ENCODE data around the gene SLC26A1. TPM values are rescaled to one million over a fixed set of nuclear protein-coding genes. Genes with fewer than 3 reads are reported as not detected.

SLC26A1 gene
- total RNA-seq, 2 experiments from 2014 or later, result 0.25 to 0.65 TPM

DNA sequence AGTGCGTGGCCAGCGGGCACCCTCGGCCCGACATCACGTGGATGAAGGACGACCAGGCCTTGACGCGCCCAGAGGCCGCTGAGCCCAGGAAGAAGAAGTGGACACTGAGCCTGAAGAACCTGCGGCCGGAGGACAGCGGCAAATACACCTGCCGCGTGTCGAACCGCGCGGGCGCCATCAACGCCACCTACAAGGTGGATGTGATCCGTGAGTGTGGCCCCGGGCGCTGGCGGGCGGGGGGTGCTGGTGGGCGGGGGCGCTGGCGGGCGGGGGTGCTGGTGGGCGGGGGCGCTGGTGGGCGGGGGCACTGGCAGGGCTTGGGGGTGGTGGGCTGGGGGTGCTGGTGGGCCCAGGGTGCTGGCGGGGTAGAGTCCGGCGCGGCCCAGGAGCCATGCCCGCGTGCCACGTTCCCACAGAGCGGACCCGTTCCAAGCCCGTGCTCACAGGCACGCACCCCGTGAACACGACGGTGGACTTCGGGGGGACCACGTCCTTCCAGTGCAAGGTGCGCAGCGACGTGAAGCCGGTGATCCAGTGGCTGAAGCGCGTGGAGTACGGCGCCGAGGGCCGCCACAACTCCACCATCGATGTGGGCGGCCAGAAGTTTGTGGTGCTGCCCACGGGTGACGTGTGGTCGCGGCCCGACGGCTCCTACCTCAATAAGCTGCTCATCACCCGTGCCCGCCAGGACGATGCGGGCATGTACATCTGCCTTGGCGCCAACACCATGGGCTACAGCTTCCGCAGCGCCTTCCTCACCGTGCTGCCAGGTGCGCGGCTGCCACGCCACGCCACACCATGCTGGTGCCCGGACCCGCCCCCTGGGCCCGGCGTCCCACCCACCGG, 30.9 kb upstream of the SLC26A1 start:
- Mint-ChIP-seq H3K36me3 (peaks cover 4% of the 10 kb centered on the region), H3K27me3 (no peaks in the 10 kb centered on the region), H3K27ac (no peak overlapping the region), H3K9me3 (no peaks in the 10 kb centered on the region), H3K4me1 (peaks cover 2% of the 10 kb centered on the region), H3K4me3 (no peak overlapping the region)
- POLR2A ChIA-PET, result no interaction called here
- DNase-seq (no peak), ATAC-seq (ENCODE audit: low read depth) (no peak)

DNA sequence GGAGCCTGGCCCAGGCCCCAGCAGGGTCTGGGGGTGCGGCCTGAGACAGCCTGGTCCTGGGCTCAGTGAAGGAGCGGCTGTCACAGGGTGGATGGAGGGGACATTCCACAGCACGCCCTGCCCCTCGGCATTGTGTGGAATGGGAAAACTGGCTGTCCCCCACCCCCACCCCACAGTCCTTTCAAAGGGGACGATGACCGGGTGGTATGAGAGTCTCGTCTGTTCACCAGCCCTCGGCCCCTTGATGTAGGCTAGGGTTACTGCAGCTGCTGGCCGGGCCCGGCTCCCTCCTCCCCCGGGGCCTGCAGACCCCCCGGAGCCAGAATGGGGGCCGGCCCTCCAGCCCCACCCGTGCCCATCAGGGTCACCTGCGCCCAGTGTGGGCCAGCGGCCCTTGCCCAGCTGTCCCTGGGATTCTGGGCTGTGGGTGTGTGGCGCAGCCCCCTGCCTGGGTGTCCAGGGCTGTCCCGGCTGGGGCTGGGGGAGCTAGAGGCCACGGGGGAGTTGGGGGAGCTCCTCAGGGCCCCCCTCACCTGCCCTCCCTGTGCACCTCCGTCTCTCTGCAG, 30.0 kb upstream of the SLC26A1 start:
- Mint-ChIP-seq H3K4me3 (no peak overlapping the region), H3K27me3 (no peaks in the 10 kb centered on the region), H3K9me3 (no peaks in the 10 kb centered on the region), H3K4me1 (peaks cover 2% of the 10 kb centered on the region), H3K27ac (no peak overlapping the region), H3K36me3 (peaks cover 4% of the 10 kb centered on the region)
- POLR2A ChIA-PET, result no interaction called here
- DNase-seq (no peak), ATAC-seq (ENCODE audit: low read depth) (no peak)

GRCh38 chr4:1022739-1023066, 29.5 kb upstream of the SLC26A1 start:
- H3K4me3 Mint-ChIP-seq, result no peak overlapping the region
- no peaks in the 10 kb centered on the region for H3K9me3 Mint-ChIP-seq
- H3K4me1 Mint-ChIP-seq, result peaks cover 2% of the 10 kb centered on the region
- H3K27me3 Mint-ChIP-seq, result no peaks in the 10 kb centered on the region
- POLR2A ChIA-PET, result no interaction called here
- no peak overlapping the region for H3K27ac Mint-ChIP-seq
- DNase-seq, result no peak
- H3K36me3 Mint-ChIP-seq, result peaks cover 4% of the 10 kb centered on the region
- no peak for ATAC-seq (ENCODE audit: low read depth)

DNA sequence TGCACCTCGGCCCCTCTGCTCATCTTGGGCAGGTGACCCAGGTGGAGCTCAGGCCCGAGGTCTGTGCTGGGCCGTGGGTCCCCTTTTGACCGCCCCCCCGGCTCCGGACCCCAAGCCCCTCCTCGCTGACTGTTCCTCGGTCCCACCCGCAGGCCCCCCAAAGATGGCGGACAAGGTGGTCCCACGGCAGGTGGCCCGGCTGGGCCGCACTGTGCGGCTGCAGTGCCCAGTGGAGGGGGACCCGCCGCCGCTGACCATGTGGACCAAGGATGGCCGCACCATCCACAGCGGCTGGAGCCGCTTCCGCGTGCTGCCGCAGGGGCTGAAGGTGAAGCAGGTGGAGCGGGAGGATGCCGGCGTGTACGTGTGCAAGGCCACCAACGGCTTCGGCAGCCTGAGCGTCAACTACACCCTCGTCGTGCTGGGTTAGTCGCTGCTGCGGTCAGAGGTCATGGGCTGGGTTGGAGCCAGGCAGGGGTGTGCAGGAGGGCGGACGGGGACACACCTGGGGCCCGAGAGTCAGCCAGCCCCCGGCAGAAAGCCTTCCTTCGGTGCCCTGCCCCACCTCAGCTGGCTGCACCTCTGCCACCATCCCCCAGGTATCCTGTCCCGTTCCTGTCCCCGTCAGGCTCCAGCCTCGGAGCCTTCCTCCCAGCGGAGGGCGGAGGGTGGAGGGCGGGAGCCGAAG, 29.0 kb upstream of the SLC26A1 start:
- ATAC-seq (ENCODE audit: low read depth) (no peak), DNase-seq (no peak)
- no peak overlapping the region for H3K27ac Mint-ChIP-seq
- POLR2A ChIA-PET, result interaction anchor here (0.6 kb wide), 1 partner anchor 645 kb away, joined by 5 read pairs; no protein-coding TSS in a partner anchor
- H3K36me3 Mint-ChIP-seq, result peaks cover 4% of the 10 kb centered on the region
- no peaks in the 10 kb centered on the region for H3K27me3 Mint-ChIP-seq
- no peak overlapping the region for H3K4me3 Mint-ChIP-seq
- H3K4me1 Mint-ChIP-seq, result peaks cover 2% of the 10 kb centered on the region
- H3K9me3 Mint-ChIP-seq, result no peaks in the 10 kb centered on the region

GRCh38 chr4:1021386-1022050, 28.3 kb upstream of the SLC26A1 start:
- peaks cover 2% of the 10 kb centered on the region for H3K4me1 Mint-ChIP-seq
- DNase-seq (no peak), ATAC-seq (ENCODE audit: low read depth) (no peak)
- H3K4me3 Mint-ChIP-seq, result no peak overlapping the region
- POLR2A ChIA-PET, result interaction anchor here (0.6 kb wide), 1 partner anchor 646 kb away, joined by 5 read pairs; no protein-coding TSS in a partner anchor
- no peak overlapping the region for H3K27ac Mint-ChIP-seq
- H3K27me3 Mint-ChIP-seq, result no peaks in the 10 kb centered on the region
- H3K36me3 Mint-ChIP-seq, result peaks cover 4% of the 10 kb centered on the region
- no peaks in the 10 kb centered on the region for H3K9me3 Mint-ChIP-seq

DNA sequence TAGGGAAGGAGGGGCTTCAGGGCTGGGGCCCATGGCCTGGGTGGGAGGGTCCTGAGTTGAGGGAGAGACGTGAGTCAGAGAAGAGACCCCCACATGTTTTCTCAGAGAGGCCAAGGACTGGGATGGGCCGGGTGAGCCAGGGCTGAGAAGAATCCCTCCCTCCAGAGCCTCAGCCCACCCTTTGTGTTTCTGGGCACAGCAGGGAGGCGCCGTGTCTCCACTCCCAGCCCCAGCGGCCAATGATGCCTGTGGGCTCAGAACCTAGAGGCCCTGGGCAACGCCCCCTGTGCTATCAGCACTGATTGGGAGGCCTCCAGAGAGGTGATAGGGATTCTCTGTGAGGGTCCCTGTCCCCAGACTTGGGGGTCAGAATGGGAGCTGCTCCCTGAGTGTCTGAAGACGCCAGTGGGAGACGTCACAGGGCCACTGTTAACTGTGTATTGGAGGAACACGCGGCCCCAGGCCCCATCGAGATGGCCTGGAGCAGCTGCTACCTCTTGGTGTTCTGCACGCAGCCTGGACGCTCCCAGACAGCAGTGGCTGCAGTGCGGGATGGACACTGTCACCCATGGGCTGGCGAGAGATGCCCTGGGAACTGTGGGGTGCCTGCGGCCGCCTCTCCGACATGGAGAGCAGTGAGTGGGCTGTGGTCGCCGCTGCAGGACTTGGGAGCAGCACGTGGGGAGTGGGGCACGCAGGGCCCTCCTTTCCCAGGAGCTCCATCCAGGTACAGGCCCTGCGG, 26.7 kb upstream of the SLC26A1 start:
- Mint-ChIP-seq H3K4me3 (no peak overlapping the region), H3K27ac (no peak overlapping the region), H3K9me3 (no peaks in the 10 kb centered on the region), H3K36me3 (no peaks in the 10 kb centered on the region), H3K4me1 (no peaks in the 10 kb centered on the region), H3K27me3 (no peaks in the 10 kb centered on the region)
- no peak for DNase-seq
- no peak for ATAC-seq (ENCODE audit: low read depth)
- POLR2A ChIA-PET, result no interaction called here

DNA sequence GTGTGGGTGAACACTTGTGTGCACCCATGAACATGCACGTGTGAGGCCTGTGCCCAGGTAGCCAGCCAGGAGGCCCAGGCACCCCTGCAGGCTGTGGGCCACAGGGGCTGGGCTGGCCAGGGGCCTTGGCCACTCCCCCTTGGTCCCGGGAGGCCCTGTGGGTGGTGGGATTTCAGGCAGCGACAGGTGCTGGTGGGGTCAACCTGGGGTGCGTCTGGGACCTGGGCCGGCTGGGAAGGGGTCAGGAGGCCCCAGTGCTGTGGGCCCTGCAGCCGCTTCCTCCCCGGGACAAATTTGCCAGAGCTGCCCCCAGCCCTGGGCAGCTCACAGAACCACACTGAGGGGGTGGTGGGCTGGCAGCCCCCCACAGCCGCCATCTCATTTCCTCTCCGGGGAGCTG, 26.1 kb upstream of the SLC26A1 start:
- Mint-ChIP-seq H3K27ac (no peak overlapping the region), H3K27me3 (no peaks in the 10 kb centered on the region), H3K4me1 (no peaks in the 10 kb centered on the region), H3K36me3 (no peaks in the 10 kb centered on the region), H3K4me3 (no peak overlapping the region), H3K9me3 (no peaks in the 10 kb centered on the region)
- DNase-seq, result no peak
- POLR2A ChIA-PET, result no interaction called here
- ATAC-seq (ENCODE audit: low read depth), result no peak

DNA sequence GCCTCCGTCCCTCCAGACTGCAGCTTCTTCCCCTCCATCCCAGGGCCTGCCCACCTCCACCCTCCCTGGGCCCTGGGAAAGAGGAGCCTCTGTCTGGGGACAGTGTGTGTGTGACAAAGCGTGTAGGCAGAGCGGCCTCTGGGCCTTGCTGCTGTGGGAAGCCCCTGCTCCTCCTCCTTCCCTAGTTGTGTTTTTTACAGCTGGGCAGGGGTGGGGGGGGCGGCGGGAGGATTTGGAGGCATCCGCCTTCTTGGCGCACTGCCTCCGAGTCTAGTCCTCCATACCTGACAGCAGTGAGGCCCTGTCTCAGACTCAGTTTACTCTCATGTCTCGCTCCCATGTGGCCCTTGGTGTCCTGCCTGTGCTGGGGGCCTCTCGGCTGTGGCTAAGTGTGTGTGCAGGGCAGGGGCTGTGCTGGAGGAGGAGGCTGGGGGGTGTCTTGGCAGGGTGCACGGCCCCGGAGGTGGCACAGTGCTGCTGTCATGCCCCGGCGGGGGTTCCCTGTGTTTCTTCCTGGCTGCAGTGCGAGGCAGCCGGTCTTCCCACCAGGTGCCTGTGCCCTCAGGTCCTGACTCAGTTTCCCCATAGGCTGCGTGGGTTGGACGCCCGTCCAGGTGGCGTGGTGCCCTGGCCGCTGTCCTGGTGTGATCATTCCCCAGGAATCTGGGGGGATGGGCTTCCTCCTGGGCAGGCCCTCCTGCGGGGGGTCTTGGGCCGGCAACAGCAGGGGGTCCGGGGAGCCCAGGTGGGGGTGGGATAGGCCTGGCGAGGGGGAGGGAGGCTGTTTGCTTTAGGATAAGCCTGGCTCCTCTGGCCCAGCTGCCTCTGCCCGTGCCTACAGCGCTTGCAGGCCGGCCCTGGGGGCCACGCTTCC, 25.2 kb upstream of the SLC26A1 start:
- H3K4me3 Mint-ChIP-seq, result no peak overlapping the region
- POLR2A ChIA-PET, result interaction anchor here (0.5 kb wide), 1 partner anchor 327 kb away, joined by 3 read pairs; no protein-coding TSS in a partner anchor

DNA sequence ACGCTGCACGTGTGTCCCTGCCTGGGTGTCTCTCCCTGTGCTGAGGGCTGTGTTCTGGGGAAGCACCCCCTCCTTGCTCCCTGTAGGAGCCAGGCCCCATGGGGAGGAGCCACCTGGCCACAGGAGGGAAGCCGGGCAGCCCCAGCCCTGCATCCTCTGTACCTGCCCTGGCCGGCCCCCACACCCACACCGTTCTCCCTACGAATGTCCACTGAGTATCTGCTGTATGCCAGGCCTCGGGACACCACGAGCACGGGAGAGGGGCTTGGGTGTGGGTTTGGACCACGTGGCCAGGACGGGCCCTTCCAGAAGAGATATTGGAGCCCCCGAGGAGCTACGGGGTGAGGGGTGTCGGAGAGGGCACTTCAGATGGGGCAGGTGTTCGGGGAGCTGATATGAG, 24.5 kb upstream of the SLC26A1 start:
- no peak for DNase-seq

More for the DNA sequence above, 25.2 kb upstream of the SLC26A1 start:
- Mint-ChIP-seq H3K9me3 (no peaks in the 10 kb centered on the region), H3K27me3 (no peaks in the 10 kb centered on the region), H3K27ac (no peak overlapping the region), H3K36me3 (no peaks in the 10 kb centered on the region), H3K4me1 (peaks cover 5% of the 10 kb centered on the region)
- DNase-seq (no peak), ATAC-seq (ENCODE audit: low read depth) (no peak)

DNA sequence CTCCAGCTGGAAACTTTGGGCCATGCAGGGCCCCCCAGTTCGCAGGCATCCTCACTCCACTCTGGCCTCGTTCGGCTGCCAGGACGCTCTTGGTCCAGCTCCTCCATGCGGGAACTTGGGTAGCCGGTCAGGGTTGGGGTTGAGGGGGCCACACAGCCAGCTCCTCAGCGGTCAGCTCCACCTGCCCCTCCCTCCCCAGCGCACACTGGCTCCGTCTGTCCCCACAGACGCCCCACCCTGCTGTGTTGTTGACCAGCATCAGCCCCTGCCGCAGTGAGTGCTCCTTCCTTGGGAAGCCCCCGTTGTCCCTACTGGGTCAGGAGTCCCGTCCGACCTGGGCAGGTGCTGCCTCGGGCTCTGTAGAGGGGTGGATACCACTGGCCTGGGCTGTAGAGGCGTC, 24.0 kb upstream of the SLC26A1 start:
- ATAC-seq (ENCODE audit: low read depth), result no peak
- Mint-ChIP-seq H3K4me3 (no peak overlapping the region), H3K27me3 (no peaks in the 10 kb centered on the region), H3K36me3 (no peaks in the 10 kb centered on the region), H3K9me3 (no peaks in the 10 kb centered on the region), H3K27ac (no peak overlapping the region), H3K4me1 (peaks cover 5% of the 10 kb centered on the region)
- POLR2A ChIA-PET, result no interaction called here
- no peak for DNase-seq

More for the DNA sequence above, 24.5 kb upstream of the SLC26A1 start:
- no peaks in the 10 kb centered on the region for H3K9me3 Mint-ChIP-seq
- POLR2A ChIA-PET, result interaction anchor here (0.5 kb wide), 1 partner anchor 328 kb away, joined by 3 read pairs; no protein-coding TSS in a partner anchor
- no peak overlapping the region for H3K27ac Mint-ChIP-seq
- no peaks in the 10 kb centered on the region for H3K27me3 Mint-ChIP-seq
- no peak overlapping the region for H3K4me3 Mint-ChIP-seq
- ATAC-seq (ENCODE audit: low read depth), result no peak
- H3K4me1 Mint-ChIP-seq, result peaks cover 5% of the 10 kb centered on the region
- H3K36me3 Mint-ChIP-seq, result no peaks in the 10 kb centered on the region

DNA sequence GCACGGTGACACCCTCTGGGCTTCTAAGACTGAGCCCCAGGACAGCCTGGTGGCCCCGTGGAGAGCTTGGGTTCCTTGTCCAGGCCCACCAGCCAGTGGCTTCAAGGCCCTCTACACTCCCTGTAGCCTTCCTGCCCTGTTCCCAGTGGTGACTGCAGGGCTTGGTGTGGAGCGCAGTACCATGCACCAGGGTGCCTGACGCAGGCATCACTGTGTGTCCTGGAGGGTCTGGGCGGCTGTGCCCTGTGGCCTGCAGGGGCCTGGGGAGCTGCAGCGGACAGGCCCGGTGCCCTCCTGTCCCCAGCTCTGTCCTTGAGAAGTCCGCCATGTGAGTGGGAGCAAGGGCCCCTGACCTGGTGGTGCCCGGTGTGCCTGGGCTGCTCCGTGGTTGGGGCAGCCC, 22.5 kb upstream of the SLC26A1 start:
- H3K36me3 Mint-ChIP-seq, result no peaks in the 10 kb centered on the region
- DNase-seq, result no peak
- H3K4me3 Mint-ChIP-seq, result no peak overlapping the region
- ATAC-seq (ENCODE audit: low read depth), result no peak
- no peaks in the 10 kb centered on the region for H3K27me3 Mint-ChIP-seq
- H3K4me1 Mint-ChIP-seq, result peaks cover 5% of the 10 kb centered on the region
- no peaks in the 10 kb centered on the region for H3K9me3 Mint-ChIP-seq
- H3K27ac Mint-ChIP-seq, result no peak overlapping the region
- POLR2A ChIA-PET, result no interaction called here

DNA sequence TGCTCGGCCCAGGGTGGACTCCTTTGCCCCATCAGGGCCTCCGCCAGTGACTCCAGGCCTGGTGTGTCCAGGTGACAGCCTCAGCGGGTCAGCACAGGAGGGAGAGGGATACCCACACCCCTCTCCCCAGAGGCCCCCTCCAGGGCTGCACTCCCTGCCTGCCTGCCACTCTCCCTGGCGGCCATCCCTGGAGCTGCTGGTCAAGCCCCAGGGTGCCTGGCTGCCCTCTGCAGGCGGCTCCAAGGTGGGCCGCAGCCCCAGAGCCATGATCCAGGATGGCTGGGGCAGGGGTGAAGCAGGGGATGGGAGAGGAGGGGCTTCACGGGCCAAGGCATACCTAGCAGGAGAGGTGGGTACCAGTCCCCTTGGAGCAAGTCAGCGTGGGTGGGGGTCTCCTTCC, 22.0 kb upstream of the SLC26A1 start:
- no peaks in the 10 kb centered on the region for H3K36me3 Mint-ChIP-seq
- DNase-seq (no peak), ATAC-seq (ENCODE audit: low read depth) (no peak)
- POLR2A ChIA-PET, result no interaction called here
- H3K9me3 Mint-ChIP-seq, result no peaks in the 10 kb centered on the region
- H3K4me1 Mint-ChIP-seq, result peaks cover 9% of the 10 kb centered on the region
- H3K27ac Mint-ChIP-seq, result no peak overlapping the region
- no peak overlapping the region for H3K4me3 Mint-ChIP-seq
- H3K27me3 Mint-ChIP-seq, result no peaks in the 10 kb centered on the region

Measured in activated naive CD8-positive, alpha-beta T cell treated with anti-CD3 and anti-CD28 coated beads, Interleukin-2, amount 10 ng/mL, durations not matched to agents 7 days and 5 days (primary cell).